Adipose tissue (tissue), 3 donors: ENCODE data around the gene TNRC6C. TPM values are rescaled to one million over a fixed set of nuclear protein-coding genes. Genes with fewer than 3 reads are reported as not detected.

ENCODE experiments used
- H3K27ac ChIP-seq: one replicate; pipeline ENCODE4 v1.5.1; 2013; ENCODE audit warnings: low read depth, low read length
- WGBS, 3 donors: extraction: QIAGEN DNeasy Blood & Tissue Kit; methylation state at CpG; one replicate each; pipeline ENCODE4 v1.1.7; 2013; 5-methylcytosine and 5-hydroxymethylcytosine counted together
- polyA plus RNA-seq, 3 donors: library from polyadenylated mRNA; stranded (reverse); fragments of 200-250 nt; gene quantifications; one replicate each; pipeline ENCODE4 v1.2.3, GENCODE V29; 2013
- donor health status: healthy with polysubstance abuse.
- donor health status: Bipolar disorder and iron deficiency.
- donor health status: healthy.

TNRC6C gene
- polyA plus RNA-seq: 1 to 10 TPM; 2.0 to 7.9 (median 5.5) TPM

DNA sequence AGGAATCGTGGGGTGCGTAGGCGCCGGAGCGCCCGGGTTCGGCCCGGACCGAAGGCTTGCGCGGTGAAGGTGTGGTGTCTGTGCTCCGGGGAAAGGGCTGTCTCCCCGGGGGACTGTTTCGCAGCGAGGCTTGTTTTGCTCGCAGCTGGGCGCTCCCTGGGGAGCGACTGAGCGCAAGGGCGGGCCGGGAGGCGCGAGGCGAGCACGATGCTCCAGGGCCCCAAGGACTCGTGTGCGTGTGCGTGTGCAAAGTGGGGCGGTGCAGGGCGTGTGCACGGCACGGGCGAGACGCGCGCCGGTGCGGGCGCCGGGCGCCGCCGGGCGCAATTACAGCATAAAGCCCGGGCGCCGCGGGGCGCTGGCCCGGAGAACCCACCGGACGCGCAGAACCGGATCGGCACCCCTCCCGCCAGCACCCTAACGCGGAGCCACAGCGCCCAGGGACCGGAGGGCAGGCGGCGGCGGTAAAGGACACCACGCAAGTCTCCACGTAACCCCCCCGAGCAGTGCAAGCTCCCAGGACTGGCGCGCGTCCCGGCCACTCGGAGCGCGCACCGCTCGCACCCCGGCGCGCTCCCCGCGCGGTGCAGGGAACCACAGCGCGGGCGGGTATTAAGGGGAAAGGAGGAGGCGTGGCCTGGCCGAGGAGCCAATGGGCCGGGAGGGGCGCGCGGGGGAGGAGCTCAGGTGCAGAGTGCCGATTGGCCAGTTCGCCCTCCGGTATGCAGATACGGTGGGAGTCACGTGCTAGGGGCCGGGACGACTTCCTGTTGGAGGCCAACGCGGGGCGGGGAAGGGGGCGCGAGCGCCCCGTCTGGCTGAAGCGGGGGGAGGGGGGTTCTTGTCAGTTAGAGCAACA is at the start of gene TNRC6C:
Gene TNRC6C (plus strand): TSS at position 847 of the 859 bp plus-strand sequence. CDS start 45,504 bp downstream, outside the sequence.
- H3K27ac ChIP-seq: peak within 1 kb of the TSS; percentile 77
- 0 to 1% (median 1%) methylated on average over 72 to 105 of the region's 105 CpGs for WGBS, 3 donors

- H3K27ac ChIP-seq: no peak overlapping the region
- 49 to 62% (median 55%) methylated on average over 19 of the region's 19 CpGs for WGBS, 3 donors
These were observed 49.3 kb upstream of the TNRC6C start for GRCh38 chr17:77909236-77909635.

GRCh38 chr17:77909816-77910215 is 48.7 kb upstream of the TNRC6C start:
- WGBS, 3 donors: 72 to 87% (median 81%) methylated on average over 13 of the region's 13 CpGs
- H3K27ac ChIP-seq: no peak overlapping the region

DNA sequence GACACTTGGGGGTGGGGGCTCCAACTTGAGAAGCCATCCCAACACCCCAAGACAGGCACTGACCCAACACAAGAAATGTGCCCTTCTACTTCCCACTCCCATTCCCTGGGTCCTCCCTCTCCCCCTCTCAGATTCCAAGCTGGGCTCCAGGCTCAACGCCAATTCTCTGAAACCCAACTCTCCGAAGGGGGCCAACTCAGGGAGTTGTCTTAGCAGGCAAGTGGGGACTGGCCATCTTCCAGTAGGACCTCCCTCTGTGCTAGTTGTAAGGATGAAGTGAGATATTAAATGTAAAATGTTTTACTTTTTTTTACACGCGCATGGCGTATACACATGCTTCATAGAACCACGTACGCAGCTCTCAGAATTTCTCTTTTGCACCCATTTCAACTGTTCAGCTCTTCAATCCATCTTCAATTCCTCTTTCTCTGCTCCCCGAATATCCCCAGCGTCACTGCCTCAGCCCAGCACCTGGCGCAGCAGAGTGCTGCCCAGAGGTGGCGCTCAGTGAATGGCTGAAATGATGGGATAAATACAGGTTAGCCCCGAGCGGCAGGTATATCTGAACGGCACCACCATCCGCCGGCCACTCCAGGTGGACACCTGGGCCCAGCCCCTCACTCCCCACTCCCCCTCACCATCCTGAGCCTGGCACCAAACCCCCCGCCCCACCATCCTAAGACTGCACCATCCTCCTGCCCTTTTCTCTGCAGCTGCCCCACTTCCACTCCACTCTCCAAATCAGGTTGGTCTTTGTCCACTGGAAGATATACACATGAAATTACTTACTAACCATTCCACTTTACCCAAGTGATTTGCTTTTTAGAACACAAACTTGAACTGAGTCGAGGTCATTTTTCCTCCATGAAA is 43.9 kb upstream of the TNRC6C start:
- WGBS, 3 donors: 22 to 35% (median 29%) methylated on average over 18 of the region's 18 CpGs

DNA sequence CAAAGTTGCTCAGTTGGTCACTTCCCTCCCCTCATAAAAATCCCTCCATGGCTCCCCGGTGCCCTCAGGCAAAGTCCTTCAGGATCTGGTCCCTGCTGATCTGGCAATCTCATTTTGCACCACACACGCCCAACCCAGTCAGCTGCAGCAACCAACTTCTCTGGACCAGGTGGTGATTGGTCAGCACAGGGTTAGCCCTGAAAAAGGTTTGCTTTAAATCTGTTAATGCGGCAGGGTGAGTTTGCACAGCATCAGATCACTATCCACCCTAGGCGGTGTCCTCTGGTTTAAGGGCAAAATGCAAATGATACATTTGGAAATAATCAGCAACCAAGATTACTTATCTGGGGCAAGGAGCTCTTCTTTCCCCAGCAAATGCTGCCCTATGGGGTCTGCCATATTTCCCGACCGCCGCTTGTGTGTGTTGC is 42.9 kb upstream of the TNRC6C start:
- 31 to 58% (median 52%) methylated on average over 7 of the region's 7 CpGs for WGBS, 3 donors
- H3K27ac ChIP-seq: no peak overlapping the region

More for the DNA sequence above, 43.9 kb upstream of the TNRC6C start:
- no peak overlapping the region for H3K27ac ChIP-seq

GRCh38 chr17:77916264-77916663 is 42.2 kb upstream of the TNRC6C start:
- WGBS, 3 donors: 14 to 32% (median 26%) methylated on average over 6 of the region's 6 CpGs
- no peak overlapping the region for H3K27ac ChIP-seq

GRCh38 chr17:77916703-77917481 is 41.6 kb upstream of the TNRC6C start:
- 23 to 25% (median 25%) methylated on average over 17 of the region's 17 CpGs for WGBS, 3 donors
- no peak overlapping the region for H3K27ac ChIP-seq

DNA sequence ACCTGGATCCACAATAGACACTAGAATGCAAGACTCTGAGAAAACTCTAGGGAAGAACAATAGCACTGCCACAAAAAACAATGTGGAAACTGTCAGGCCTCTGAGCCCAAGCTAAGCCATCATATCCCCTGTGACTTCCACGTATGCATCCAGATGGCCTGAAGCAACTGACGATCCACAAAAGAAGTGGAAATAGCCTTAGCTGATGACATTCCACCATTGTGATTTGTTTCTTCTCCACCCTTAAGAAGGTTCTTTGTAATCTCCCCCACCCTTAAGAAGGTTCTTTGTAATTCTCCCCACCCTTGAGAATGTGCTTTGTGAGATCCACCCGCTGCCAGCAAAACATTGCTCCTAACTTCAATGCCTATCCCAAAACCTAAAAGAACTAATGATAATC is 39.2 kb upstream of the TNRC6C start:
- 83 to 90% (median 87%) methylated on average over 3 of the region's 3 CpGs for WGBS, 3 donors

GRCh38 chr17:77923135-77923534 is 35.4 kb upstream of the TNRC6C start:
- WGBS, 3 donors: 65 to 81% (median 80%) methylated on average over 9 of the region's 9 CpGs
- no peak overlapping the region for H3K27ac ChIP-seq

More for the DNA sequence above, 39.2 kb upstream of the TNRC6C start:
- H3K27ac ChIP-seq: no peak overlapping the region

DNA sequence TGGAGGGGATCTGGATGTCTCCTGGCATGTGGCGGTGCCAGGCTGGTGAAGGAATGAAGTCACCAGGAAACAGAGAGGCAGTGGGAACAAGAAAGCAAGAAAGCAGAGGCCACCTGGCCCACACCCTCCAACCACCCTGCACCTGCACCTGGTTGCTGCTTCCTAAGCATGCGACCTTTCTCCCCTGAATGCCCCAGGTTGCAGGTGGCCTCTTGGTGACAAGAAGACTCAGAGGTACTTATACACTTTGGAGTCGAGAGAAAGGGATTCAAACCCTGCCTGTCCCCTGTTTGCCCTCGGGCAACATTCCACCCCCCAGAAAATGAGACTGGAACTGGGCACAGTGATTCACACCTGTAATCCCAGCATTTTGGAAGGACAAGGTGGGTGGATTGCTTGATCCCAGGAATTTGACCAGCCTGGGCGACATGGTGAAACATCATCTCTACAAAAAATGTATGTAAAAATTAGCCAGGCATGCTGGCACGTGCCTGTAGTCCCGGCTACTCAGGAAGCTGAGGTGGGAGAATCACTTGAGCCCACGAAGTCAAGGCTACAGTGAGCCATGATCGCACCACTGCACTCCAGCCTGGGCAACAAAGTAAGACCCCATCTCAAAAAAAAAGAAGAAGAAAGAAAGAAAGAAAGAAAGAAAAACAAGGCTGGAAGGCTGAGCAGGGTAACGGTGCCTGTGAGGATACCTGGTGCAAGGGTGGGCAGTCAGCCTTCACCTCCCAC is 34.6 kb upstream of the TNRC6C start:
- H3K27ac ChIP-seq: no peak overlapping the region
- 51 to 84% (median 79%) methylated on average over 10 of the region's 10 CpGs for WGBS, 3 donors

DNA sequence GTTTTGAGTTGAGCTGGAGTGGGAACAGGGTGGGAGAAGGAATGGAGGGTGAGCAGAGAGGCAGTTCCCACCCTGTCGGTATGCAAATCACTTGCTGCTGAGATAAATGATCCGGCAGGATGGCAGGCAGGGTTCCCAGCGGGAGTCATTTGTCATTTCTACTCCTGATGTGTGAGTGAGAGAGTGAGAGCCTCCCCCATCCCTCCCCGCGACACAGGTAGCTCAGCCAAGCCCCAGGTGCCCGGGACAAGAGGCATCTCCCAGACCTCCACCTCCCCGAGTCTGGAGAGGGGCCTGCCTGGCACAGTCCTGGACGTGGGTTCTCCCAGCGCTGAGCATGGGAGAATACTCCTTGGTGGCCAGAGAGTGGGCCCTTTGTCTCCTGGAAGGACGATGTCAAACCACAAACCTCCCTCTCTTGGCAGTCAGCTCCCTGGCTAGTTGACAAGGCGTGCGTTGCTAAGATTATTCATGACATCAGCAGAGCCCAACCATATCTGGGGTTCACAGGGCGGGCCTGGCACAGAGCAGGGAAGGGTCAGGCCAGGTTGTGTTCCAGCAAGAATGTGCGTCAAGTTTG is 33.7 kb upstream of the TNRC6C start:
- WGBS, 3 donors: 18 to 50% (median 45%) methylated on average over 14 of the region's 14 CpGs
- no peak overlapping the region for H3K27ac ChIP-seq

DNA sequence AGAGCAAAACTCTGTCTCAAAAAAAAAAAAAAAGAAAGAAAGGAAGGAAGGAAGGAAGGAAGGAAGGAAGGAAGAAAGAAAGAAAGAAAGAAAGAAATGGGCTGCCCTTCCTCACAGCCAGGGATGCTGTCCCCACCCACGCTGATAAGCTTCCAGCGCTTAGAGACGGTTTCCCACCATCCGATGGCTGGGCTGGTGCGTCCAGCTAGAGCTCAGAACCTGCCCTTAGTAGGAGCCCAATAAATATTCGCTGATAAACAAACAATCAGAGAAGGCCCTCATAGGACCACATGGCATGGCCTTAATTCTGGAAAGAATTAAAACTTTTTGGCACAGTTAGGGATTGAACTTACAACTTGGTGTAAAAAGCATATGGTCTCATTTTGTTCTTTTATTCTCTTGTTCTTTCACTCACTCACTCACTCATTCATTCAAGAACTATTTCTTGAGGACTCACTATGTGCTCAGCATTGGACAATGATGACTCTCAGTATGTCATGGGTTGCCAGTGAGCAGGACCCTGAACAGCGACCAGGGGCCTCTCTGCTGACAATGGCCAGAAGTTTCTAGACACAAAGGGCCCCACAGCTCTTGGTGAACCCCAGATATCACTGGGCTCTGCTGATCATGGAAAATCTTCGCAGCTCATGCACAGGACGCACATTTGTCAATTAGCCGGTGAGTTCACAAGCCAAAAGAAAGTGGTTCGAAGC is 32.5 kb upstream of the TNRC6C start:
- 83 to 93% (median 90%) methylated on average over 11 of the region's 11 CpGs for WGBS, 3 donors
- no peak overlapping the region for H3K27ac ChIP-seq

DNA sequence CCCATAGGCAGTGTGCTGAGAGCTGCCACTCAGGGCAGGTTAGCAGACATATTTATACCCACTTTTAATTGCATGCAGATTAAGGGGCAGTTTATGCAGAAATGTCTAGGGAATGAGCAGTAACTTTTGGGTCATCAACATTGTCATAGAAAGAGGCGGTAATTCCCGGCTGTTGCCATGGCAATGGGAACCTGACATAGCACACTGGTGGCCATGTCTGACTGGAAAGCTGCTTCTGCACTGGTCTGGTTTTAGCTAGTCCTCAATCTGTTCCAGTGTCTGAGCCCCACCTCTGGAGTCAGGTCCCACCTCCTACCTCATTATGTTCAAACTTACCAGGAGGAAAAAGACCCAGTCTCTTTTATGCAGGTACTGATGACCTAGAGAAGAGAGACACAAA is 31.5 kb upstream of the TNRC6C start:
- no peak overlapping the region for H3K27ac ChIP-seq
- 80 to 93% (median 82%) methylated on average over 2 of the region's 2 CpGs for WGBS, 3 donors

DNA sequence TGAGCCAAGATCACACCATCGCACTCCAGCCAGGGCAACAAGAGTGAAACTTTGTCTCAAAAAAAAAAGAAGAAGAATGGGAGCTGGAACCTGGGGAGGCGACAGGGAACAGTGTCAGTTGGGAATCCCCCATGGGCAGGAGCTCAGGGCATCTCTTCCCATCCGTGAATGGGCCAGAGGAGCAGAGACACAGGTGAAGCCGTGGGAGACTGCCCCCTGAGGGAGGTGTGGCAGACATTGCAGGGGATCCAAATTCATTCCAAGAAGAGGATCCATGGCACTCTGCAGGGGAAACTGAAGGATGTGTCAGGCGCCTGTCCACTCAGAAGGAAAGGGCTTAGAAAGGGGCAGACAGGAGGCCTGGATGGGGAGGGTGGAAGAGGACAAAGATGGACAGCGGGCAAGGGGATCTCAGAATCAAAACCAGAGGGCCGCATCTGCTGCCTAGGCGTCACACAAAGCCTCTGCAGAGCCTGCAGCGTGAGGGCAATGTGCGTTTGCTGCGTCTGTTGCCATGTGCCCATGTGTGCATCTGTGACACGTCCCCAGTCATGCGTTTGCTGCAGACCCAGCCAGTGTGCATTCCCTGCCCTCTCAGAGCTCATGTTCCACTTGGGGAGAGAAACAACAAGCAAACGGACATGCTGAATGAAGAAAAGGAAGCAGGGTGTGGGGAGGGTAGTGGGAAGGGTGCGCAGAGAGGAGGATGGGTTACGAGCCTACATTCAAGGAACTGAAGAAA is 30.6 kb upstream of the TNRC6C start:
- WGBS, 3 donors: 66 to 90% (median 89%) methylated on average over 16 of the region's 16 CpGs
- no peak overlapping the region for H3K27ac ChIP-seq

- H3K27ac ChIP-seq: no peak overlapping the region
- 66 to 85% (median 75%) methylated on average over 3 of the region's 3 CpGs for WGBS, 3 donors
These were observed 29.9 kb upstream of the TNRC6C start for GRCh38 chr17:77928519-77929179.

DNA sequence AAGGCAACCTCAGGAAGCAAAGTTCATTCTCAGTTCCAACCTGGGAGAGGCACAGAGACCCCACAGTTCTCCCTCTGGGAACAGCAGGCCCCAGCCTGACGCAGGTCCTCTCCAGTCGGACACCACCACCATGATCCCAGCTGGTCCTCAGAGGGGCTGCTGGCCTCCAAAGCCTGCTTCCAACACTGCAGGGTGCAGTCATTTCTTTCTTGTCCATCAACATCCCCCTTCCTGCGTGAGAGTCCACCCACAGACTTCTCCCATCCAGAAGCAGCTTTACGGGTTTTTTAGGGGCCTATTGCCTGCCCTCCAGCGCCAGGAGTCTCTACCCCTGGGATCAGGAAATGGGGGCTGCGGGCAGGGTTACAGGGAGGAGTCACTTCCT is 29.3 kb upstream of the TNRC6C start:
- 71 to 81% (median 80%) methylated on average over 6 of the region's 6 CpGs for WGBS, 3 donors

More for the DNA sequence above, 29.3 kb upstream of the TNRC6C start:
- no peak overlapping the region for H3K27ac ChIP-seq
